Limb (tissue), 2 donors: ENCODE results near the gene ANTXR2.
"Not testable (repeated sequence)": the region's sequence is repeated elsewhere in the genome, so short reads cannot be mapped to it uniquely, and the experiment has no call there.

Source experiments
- DNase-seq, 2 donors: peaks; one replicate each; pipeline ENCODE4 v3.0.0-alpha.2; 2016; ENCODE audit errors: extremely low spot score in 2 of 2

The ANTXR2 gene

GRCh38 chr4:80024335-80024734 lies 48.7 kb downstream of the ANTXR2 start:
- DNase-seq = no peak

GRCh38 chr4:80022282-80022681 lies 50.7 kb downstream of the ANTXR2 start:
- DNase-seq = no peak

- no peak for DNase-seq
Measured at GRCh38 chr4:80017125-80017854, 55.7 kb downstream of the ANTXR2 start.

GRCh38 chr4:80016506-80016905 lies 56.5 kb downstream of the ANTXR2 start:
- DNase-seq = no peak

GRCh38 chr4:80015407-80016189 lies 57.4 kb downstream of the ANTXR2 start:
- no peak for DNase-seq

- no peak for DNase-seq
Measured at GRCh38 chr4:80014531-80014930, 58.5 kb downstream of the ANTXR2 start.

- DNase-seq = no peak
Measured at GRCh38 chr4:80012291-80012690, 60.7 kb downstream of the ANTXR2 start.

GRCh38 chr4:80011636-80012236 lies 61.3 kb downstream of the ANTXR2 start:
- no peak for DNase-seq

- DNase-seq = no peak
Measured at GRCh38 chr4:80010316-80010715, 62.7 kb downstream of the ANTXR2 start.

GRCh38 chr4:80009806-80010205 lies 63.2 kb downstream of the ANTXR2 start:
- DNase-seq = no peak

GRCh38 chr4:80008971-80009370 lies 64.1 kb downstream of the ANTXR2 start:
- no peak for DNase-seq

- no peak for DNase-seq
Measured at GRCh38 chr4:80008351-80008750, 64.7 kb downstream of the ANTXR2 start.

- no peak for DNase-seq
Measured at GRCh38 chr4:80007745-80008149, 65.3 kb downstream of the ANTXR2 start.

- DNase-seq = no peak
Measured at GRCh38 chr4:80006935-80007744, 65.9 kb downstream of the ANTXR2 start.

GRCh38 chr4:80005863-80006262 lies 67.2 kb downstream of the ANTXR2 start:
- no peak for DNase-seq

- DNase-seq = no peak
Measured at GRCh38 chr4:80004319-80004718, 68.7 kb downstream of the ANTXR2 start.

GRCh38 chr4:80002559-80002958 lies 70.5 kb downstream of the ANTXR2 start:
- not testable (repeated sequence) for DNase-seq

GRCh38 chr4:79999048-79999447 lies 74.0 kb downstream of the ANTXR2 start:
- DNase-seq = not testable (repeated sequence)

GRCh38 chr4:79998201-79998600 lies 74.8 kb downstream of the ANTXR2 start:
- no peak for DNase-seq

- no peak for DNase-seq
Measured at GRCh38 chr4:79996851-79997250, 76.2 kb downstream of the ANTXR2 start.

- DNase-seq = no peak
Measured at GRCh38 chr4:79993476-79993875, 79.6 kb downstream of the ANTXR2 start.

GRCh38 chr4:79991601-79992000 lies 81.4 kb downstream of the ANTXR2 start:
- DNase-seq = no peak
